SK-N-MC (cell line): ENCODE results near the gene IL4R.

Experiments used
- EZH2 ChIP-seq: fragments of 200-600 bp; sonication (generic); IDR thresholded peaks from one replicate; pipeline ENCODE4 v1.6.1; 2017; ENCODE audit warnings: antibody characterized with exemption
- POLR2AphosphoS5 ChIP-seq: IDR thresholded peaks from 2 replicates; pipeline ENCODE4 v1.6.1; 2012; ENCODE audit warnings: mild to moderate bottlenecking, low read depth, low read length, borderline replicate concordance

DNA sequence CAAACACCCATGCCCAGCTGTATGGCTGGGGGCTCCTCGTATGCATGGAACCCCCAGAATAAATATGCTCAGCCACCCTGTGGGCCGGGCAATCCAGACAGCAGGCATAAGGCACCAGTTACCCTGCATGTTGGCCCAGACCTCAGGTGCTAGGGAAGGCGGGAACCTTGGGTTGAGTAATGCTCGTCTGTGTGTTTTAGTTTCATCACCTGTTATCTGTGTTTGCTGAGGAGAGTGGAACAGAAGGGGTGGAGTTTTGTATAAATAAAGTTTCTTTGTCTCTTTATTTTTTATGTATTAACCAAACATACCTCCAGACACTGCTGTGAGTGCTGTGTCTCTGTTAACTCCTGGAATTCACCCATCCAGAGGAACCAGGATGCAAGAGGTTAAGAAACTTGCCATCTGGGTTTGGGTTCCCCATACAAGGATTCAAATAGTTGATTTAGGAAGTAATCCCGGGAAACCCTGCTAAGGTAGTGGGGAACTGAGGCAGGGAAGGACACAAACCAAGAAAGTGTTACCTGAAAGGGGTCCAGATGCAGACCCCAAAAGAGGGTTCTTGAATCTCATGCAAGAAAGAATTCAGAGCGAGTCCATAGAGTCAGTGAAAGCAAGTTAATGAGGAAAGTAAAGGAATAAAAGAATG, 50.8 kb downstream of the IL4R start:
- no peak for TF ChIP-seq POLR2AphosphoS5
- no peak for TF ChIP-seq EZH2
